Spleen (tissue), 7 donors: Measurements from ENCODE around the gene FAM107B.

Source experiments
- CTCF ChIP-seq, 11 experiments: fragments of 200-600 bp in 7 of 11; fragments of 450-650 bp in 4 of 11; sonication (generic) in 4 of 11; IDR thresholded peaks in 8 of 11; conservative IDR thresholded peaks in 3 of 11; 1 replicate in 7 of 11; 2 replicates in 4 of 11; pipeline versions ENCODE4 v1.4.0 to v1.8.0; 2016 to 2021; ENCODE audit warnings: antibody characterized with exemption in 11 of 11, inconsistent platforms in 4 of 11, mild to moderate bottlenecking in 1 of 11
- POLR2A ChIP-seq, 3 donors: fragments of 450-650 bp; IDR thresholded peaks; one replicate each; pipeline ENCODE4 v1.5.1; 2017; ENCODE audit warnings: antibody characterized with exemption in 3 of 3, mild to moderate bottlenecking in 1 of 3
- POLR2AphosphoS5 ChIP-seq, 3 donors: sonication (generic); formaldehyde crosslinking; IDR thresholded peaks; one replicate each; pipeline ENCODE4 v1.5.1; 2017; ENCODE audit warnings: antibody characterized with exemption in 3 of 3
- donor health status: DM: no; HTN: no; CAD: no; lungs with moderate emphysema.
- donor health status: DM: no; HTN: no; CAD: no.
- donor health status: DM: no; HTN: no; CAD: no.

GRCh38 chr10:14570800-14571199 is 203.9 kb downstream of the FAM107B start:
- no peak for TF ChIP-seq POLR2A (IDR thresholded peaks at IDR 0.05)
- TF ChIP-seq CTCF (IDR thresholded peaks at IDR 0.05 in 8 of 11, conservative IDR thresholded peaks at IDR 0.05 in 3 of 11), result no peak
- TF ChIP-seq POLR2AphosphoS5 (IDR thresholded peaks at IDR 0.05), result no peak
